B cell (primary cell): ENCODE measurements around the gene SFSWAP. TPM values are rescaled to one million over a fixed set of nuclear protein-coding genes. Genes with fewer than 3 reads are reported as not detected.

ENCODE experiments used
- ATAC-seq: fragments of 200-7000 bp; cut with Tn5 transposase; one replicate; pipeline ENCODE4 v1.10.0; 2021; ENCODE audit warnings: low read depth, mild to moderate bottlenecking, moderate number of reproducible peaks, moderate library complexity
- CTCF ChIA-PET: fragments of 350-600 bp; sonication (Branson Sonifier 250); formaldehyde crosslinking; loops from one replicate; lab custom pipeline; 2021; ENCODE audit warnings: antibody characterized with exemption, inconsistent platforms; lab: Charles Lee
- POLR2A ChIA-PET: fragments of 350-600 bp; sonication (Branson Sonifier 250); formaldehyde crosslinking; loops from one replicate; lab custom pipeline; 2021; ENCODE audit warnings: antibody characterized with exemption; lab: Charles Lee
- DNase-seq: peaks from one replicate; pipeline ENCODE4 v3.0.0; 2013
- H2AFZ ChIP-seq: 2 replicates; pipeline ENCODE4 v1.6.1; 2012; ENCODE audit warnings: mild to moderate bottlenecking, low read depth, low read length; ENCODE audit not compliant: insufficient read depth, poor library complexity, severe bottlenecking
- H3K27ac ChIP-seq, 2 donors: 1 replicate in 1 of 2; 2 replicates in 1 of 2; pipeline ENCODE4 v1.5.1; 2012 to 2013; ENCODE audit warnings: low read length in 2 of 2, mild to moderate bottlenecking in 2 of 2, moderate library complexity in 1 of 2
- H3K27me3 ChIP-seq, 4 experiments: fragments of 200-600 bp in 1 of 4; sonication (generic) in 1 of 4; replicated peaks in 1 of 4; 1 replicate in 2 of 4; 2 replicates in 2 of 4; pipeline versions ENCODE4 v1.6.1 to v1.7.0; 2013 to 2016; ENCODE audit warnings: low read length in 3 of 4, mild to moderate bottlenecking in 2 of 4, mixed read lengths in 1 of 4, moderate library complexity in 1 of 4; ENCODE audit not compliant: insufficient read depth in 4 of 4, control insufficient read depth in 3 of 4; ENCODE audit errors: control extremely low read depth in 1 of 4
- H3K36me3 ChIP-seq, 2 experiments: replicated peaks in 1 of 2; 1 replicate in 1 of 2; 2 replicates in 1 of 2; pipeline versions ENCODE4 v1.6.1 to v1.7.1; 2013; ENCODE audit warnings: low read length in 1 of 2; ENCODE audit not compliant: insufficient read depth in 2 of 2, control insufficient read depth in 1 of 2; ENCODE audit errors: control extremely low read depth in 1 of 2, extremely low read depth in 1 of 2
- H3K4me1 ChIP-seq, 2 donors: fragments of 200-600 bp in 1 of 2; sonication (generic) in 1 of 2; 1 replicate in 1 of 2; 2 replicates in 1 of 2; pipeline versions ENCODE4 v1.5.1 to v1.6.1; 2013 to 2017; ENCODE audit warnings: low read length in 2 of 2; ENCODE audit not compliant: control insufficient read depth in 2 of 2, insufficient read depth in 2 of 2
- H3K4me2 ChIP-seq: replicated peaks from 2 replicates; pipeline ENCODE3; 2012; ENCODE audit warnings: mild to moderate bottlenecking, low read depth, low read length; ENCODE audit not compliant: poor library complexity, severe bottlenecking
- H3K4me3 ChIP-seq, 5 experiments: fragments of 200-600 bp in 1 of 5; sonication (generic) in 1 of 5; 1 replicate in 3 of 5; 2 replicates in 2 of 5; pipeline versions ENCODE4 v1.5.1 to v1.7.0; 2011 to 2016; ENCODE audit warnings: low read length in 4 of 5, mild to moderate bottlenecking in 4 of 5, low read depth in 2 of 5, control low read depth in 1 of 5, moderate library complexity in 1 of 5; ENCODE audit not compliant: insufficient read depth in 1 of 5; ENCODE audit errors: control extremely low read depth in 1 of 5, extremely low read depth in 1 of 5
- H3K79me2 ChIP-seq: fragments of 200-600 bp; sonication (generic); one replicate; pipeline ENCODE4 v1.6.0; 2016; ENCODE audit warnings: low read length; ENCODE audit not compliant: control insufficient read depth, insufficient read depth
- H3K9ac ChIP-seq: fragments of 200-600 bp; sonication (generic); 2 replicates; pipeline ENCODE4 v1.6.1; 2017; ENCODE audit warnings: mild to moderate bottlenecking, low read length, moderate library complexity
- H3K9me3 ChIP-seq, 3 donors: one replicate each; pipeline versions ENCODE4 v1.6.1 to v1.7.1; 2013; ENCODE audit warnings: low read length in 2 of 3; ENCODE audit not compliant: control insufficient read depth in 2 of 3, insufficient read depth in 1 of 3; ENCODE audit errors: control extremely low read depth in 1 of 3
- H4K20me1 ChIP-seq: 2 replicates; pipeline ENCODE4 v1.6.0; 2012; ENCODE audit warnings: mild to moderate bottlenecking, low read length; ENCODE audit not compliant: insufficient read depth, control insufficient read depth, poor library complexity, severe bottlenecking
- H3K27ac Mint-ChIP-seq: one replicate; pipeline ENCODE4 v1.8.0; 2021; ENCODE audit warnings: mixed read lengths
- H3K27me3 Mint-ChIP-seq: one replicate; pipeline ENCODE4 v1.8.0; 2021; ENCODE audit warnings: mixed read lengths
- H3K4me1 Mint-ChIP-seq: one replicate; pipeline ENCODE4 v1.8.0; 2021; ENCODE audit warnings: mixed read lengths
- H3K4me3 Mint-ChIP-seq: one replicate; pipeline ENCODE4 v1.8.0; 2021; ENCODE audit warnings: mixed read lengths
- H3K9me3 Mint-ChIP-seq: one replicate; pipeline ENCODE4 v1.8.0; 2022; ENCODE audit warnings: mixed read lengths; ENCODE audit not compliant: insufficient read depth
- CTCF ChIP-seq: fragments of 200-600 bp; IDR thresholded peaks from one replicate; pipeline ENCODE4 v1.8.0; 2022; ENCODE audit warnings: antibody characterized with exemption, mild to moderate bottlenecking
- EZH2 ChIP-seq: IDR thresholded peaks from 2 replicates; pipeline ENCODE4 v1.6.1; 2012; ENCODE audit warnings: borderline replicate concordance, low read depth, mild to moderate bottlenecking, moderate library complexity, low read length; ENCODE audit not compliant: insufficient read depth, poor library complexity, severe bottlenecking
- whole genome bisulfite sequencing: methylation state at CpG from one replicate; pipeline ENCODE4 v1.1.5; 2013; ENCODE audit warnings: missing lambda C conversion rate; ENCODE audit not compliant: insufficient coverage; 5-methylcytosine and 5-hydroxymethylcytosine counted together
- intact Hi-C: fragments of 100-400 bp; cut with micrococcal nuclease; formaldehyde crosslinking; loops from one replicate; pipeline ENCODE4 v1.10.0; 2022
- polyA plus RNA-seq: library from polyadenylated mRNA; depleted of rRNA; stranded (reverse); fragments of >200 nt; gene quantifications from 2 replicates; pipeline ENCODE4 v1.2.3, GENCODE V29; 2012
- total RNA-seq, 2 donors: library from RNA; stranded (reverse); fragments of 120-200 nt in 1 of 2; gene quantifications; 1 replicate in 1 of 2; 2 replicates in 1 of 2; pipeline versions ENCODE4 v1.2.3 to v1.2.4, GENCODE V29; 2013 to 2022

The SFSWAP gene
- total and polyA plus RNA-seq, 2 donors (not counting 1 experiment from before 2014, with no cell fraction given) = 69.3 to 122 TPM

- H3K9me3 Mint-ChIP-seq = no peaks in the 10 kb centered on the region
- intact Hi-C loops = no loop called here
- ChIA-PET CTCF (no interaction called here), POLR2A (no interaction called here)
- H3K4me1 ChIP-seq = no peaks in the 10 kb centered on the region
- no peak for DNase-seq
- no peak for ATAC-seq
- H3K9me3 ChIP-seq = peaks cover 0 to 5% (median 0%) of the 10 kb centered on the region in 3 donors
- no peak overlapping the region for H3K4me3 ChIP-seq
- no peaks in the 10 kb centered on the region for H3K4me1 Mint-ChIP-seq
- H4K20me1 ChIP-seq = no peaks in the 10 kb centered on the region
- H2AFZ ChIP-seq = no peak overlapping the region
- H3K4me2 ChIP-seq = no peak overlapping the region
- H3K27ac ChIP-seq = no peak overlapping the region
- no peak for TF ChIP-seq EZH2
- TF ChIP-seq CTCF = no peak
- H3K27me3 Mint-ChIP-seq = peaks cover 26% of the 10 kb centered on the region
- H3K9ac ChIP-seq = no peak overlapping the region
- no peak overlapping the region for H3K27ac Mint-ChIP-seq
- no peaks in the 10 kb centered on the region for H3K79me2 ChIP-seq
- H3K4me3 Mint-ChIP-seq = no peak overlapping the region
- WGBS = 91% methylated on average over 14 of the region's 19 CpGs
- H3K27me3 ChIP-seq = peaks cover 0 to 7% (median 1%) of the 10 kb centered on the region in 4 experiments
- no peaks in the 10 kb centered on the region for H3K36me3 ChIP-seq
Measured at GRCh38 chr12:131692431-131692830, 18.5 kb upstream of the SFSWAP start.

GRCh38 chr12:131693149-131693548 lies 17.7 kb upstream of the SFSWAP start:
- no peak for DNase-seq
- H3K27me3 Mint-ChIP-seq = peaks cover 26% of the 10 kb centered on the region

More at GRCh38 chr12:131693149-131693548, 17.7 kb upstream of the SFSWAP start:
- TF ChIP-seq CTCF = no peak
- no peak for TF ChIP-seq EZH2
- Mint-ChIP-seq H3K4me3 (no peak overlapping the region), H3K9me3 (no peaks in the 10 kb centered on the region), H3K27ac (no peak overlapping the region), H3K4me1 (no peaks in the 10 kb centered on the region)
- H3K9ac ChIP-seq = no peak overlapping the region
- H3K4me1 ChIP-seq = no peaks in the 10 kb centered on the region
- H3K4me2 ChIP-seq = no peak overlapping the region
- ChIA-PET POLR2A (no interaction called here), CTCF (no interaction called here)
- H3K4me3 ChIP-seq = no peak overlapping the region
- no peak for ATAC-seq
- intact Hi-C loops = no loop called here
- H2AFZ ChIP-seq = no peak overlapping the region
- H3K79me2 ChIP-seq = no peaks in the 10 kb centered on the region
- no peaks in the 10 kb centered on the region for H3K36me3 ChIP-seq
- H3K27ac ChIP-seq = no peak overlapping the region
- H3K9me3 ChIP-seq = no peaks in the 10 kb centered on the region
- 74% methylated on average over 9 of the region's 10 CpGs for WGBS
- no peaks in the 10 kb centered on the region for H4K20me1 ChIP-seq
- peaks cover 0 to 7% (median 1%) of the 10 kb centered on the region in 4 experiments for H3K27me3 ChIP-seq
